GM23338 (cell line): Measurements from ENCODE around the gene ADGRV1.

Source experiments
- POLR2AphosphoS5 ChIP-seq: IDR thresholded peaks from 2 replicates; pipeline ENCODE4 v1.6.1; 2016; ENCODE audit warnings: antibody characterized with exemption, low read depth
- TF ChIP-seq, protein P1 (sequence below), 2 experiments: fragments of 200-600 bp in 1 of 2; sonication (generic) in 1 of 2; conservative IDR thresholded peaks; 2 replicates each; pipeline versions ENCODE4 v1.5.1 to v1.6.1; 2016 to 2017; ENCODE audit warnings: antibody characterized with exemption in 2 of 2, low read depth in 2 of 2, mild to moderate bottlenecking in 2 of 2, moderate library complexity in 1 of 2

DNA sequence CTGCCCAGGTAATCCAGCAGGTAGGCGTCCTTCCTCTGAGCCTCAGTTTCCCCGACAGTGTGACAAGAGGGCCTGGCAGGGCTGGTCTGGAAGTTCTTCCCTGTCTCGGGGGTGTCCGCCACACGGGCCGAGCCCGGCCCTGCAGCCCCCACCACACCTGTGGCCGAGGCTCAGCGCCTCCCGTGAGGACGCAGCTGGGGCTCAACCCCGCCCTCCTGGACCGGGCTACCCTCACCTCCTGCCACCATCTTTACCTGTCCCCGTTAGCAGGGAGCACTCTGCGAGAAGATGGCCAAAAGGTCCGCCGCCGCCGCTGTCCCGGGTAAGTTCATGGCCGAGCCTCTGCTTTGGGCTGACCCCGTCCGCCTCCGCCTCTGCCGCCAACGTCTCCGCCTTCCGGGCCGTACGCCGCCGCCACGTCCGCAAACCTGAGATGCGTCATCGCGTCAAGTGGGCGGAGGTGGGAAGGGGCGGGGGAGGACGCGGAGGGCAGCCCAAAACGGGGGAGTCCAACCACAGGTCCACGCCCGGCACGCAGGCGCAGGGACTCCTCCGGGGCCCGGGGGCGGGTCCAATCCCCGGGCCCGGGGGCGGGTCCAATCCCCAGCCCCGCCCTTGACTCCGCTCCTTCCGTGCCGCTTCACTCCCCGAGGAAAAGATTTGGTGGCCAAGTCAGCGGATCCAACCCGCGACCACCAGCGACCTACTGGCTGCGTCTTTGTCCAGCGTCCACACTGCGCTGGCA lies 29.2 kb upstream of the ADGRV1 start, which contains the start of gene LYSMD3:
- TF ChIP-seq POLR2AphosphoS5 = peak; percentile 98
- TF ChIP-seq, protein P1, sequence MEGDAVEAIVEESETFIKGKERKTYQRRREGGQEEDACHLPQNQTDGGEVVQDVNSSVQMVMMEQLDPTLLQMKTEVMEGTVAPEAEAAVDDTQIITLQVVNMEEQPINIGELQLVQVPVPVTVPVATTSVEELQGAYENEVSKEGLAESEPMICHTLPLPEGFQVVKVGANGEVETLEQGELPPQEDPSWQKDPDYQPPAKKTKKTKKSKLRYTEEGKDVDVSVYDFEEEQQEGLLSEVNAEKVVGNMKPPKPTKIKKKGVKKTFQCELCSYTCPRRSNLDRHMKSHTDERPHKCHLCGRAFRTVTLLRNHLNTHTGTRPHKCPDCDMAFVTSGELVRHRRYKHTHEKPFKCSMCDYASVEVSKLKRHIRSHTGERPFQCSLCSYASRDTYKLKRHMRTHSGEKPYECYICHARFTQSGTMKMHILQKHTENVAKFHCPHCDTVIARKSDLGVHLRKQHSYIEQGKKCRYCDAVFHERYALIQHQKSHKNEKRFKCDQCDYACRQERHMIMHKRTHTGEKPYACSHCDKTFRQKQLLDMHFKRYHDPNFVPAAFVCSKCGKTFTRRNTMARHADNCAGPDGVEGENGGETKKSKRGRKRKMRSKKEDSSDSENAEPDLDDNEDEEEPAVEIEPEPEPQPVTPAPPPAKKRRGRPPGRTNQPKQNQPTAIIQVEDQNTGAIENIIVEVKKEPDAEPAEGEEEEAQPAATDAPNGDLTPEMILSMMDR (conservative IDR thresholded peaks at IDR 0.05; ENCODE audit: low read depth in 2 of 2) = no peak
